ENCODE measurements around the gene FER.

GRCh38 chr5:109195667-109196066 is 448.0 kb downstream of the FER start:
- TF ChIP-seq, protein P1, sequence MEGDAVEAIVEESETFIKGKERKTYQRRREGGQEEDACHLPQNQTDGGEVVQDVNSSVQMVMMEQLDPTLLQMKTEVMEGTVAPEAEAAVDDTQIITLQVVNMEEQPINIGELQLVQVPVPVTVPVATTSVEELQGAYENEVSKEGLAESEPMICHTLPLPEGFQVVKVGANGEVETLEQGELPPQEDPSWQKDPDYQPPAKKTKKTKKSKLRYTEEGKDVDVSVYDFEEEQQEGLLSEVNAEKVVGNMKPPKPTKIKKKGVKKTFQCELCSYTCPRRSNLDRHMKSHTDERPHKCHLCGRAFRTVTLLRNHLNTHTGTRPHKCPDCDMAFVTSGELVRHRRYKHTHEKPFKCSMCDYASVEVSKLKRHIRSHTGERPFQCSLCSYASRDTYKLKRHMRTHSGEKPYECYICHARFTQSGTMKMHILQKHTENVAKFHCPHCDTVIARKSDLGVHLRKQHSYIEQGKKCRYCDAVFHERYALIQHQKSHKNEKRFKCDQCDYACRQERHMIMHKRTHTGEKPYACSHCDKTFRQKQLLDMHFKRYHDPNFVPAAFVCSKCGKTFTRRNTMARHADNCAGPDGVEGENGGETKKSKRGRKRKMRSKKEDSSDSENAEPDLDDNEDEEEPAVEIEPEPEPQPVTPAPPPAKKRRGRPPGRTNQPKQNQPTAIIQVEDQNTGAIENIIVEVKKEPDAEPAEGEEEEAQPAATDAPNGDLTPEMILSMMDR (IDR thresholded peaks at IDR 0.05; ENCODE audit: low read depth, low read length), result no peak
- no peak for TF ChIP-seq EZH2phosphoT487 (IDR thresholded peaks at IDR 0.05; ENCODE audit: low read depth)
